Hepatocyte (in vitro differentiated cells): Measurements from ENCODE around the gene ARMC10.

Experiments used
- EZH2 ChIP-seq: fragments of 200-600 bp; sonication (generic); IDR thresholded peaks from 2 replicates; pipeline ENCODE4 v1.6.1; 2016; ENCODE audit warnings: antibody characterized with exemption, mild to moderate bottlenecking, borderline replicate concordance
- EZH2phosphoT487 ChIP-seq: fragments of 200-600 bp; sonication (generic); IDR thresholded peaks from one replicate; pipeline ENCODE4 v1.6.1; 2018; ENCODE audit warnings: antibody characterized with exemption, mild to moderate bottlenecking, low read depth, moderate library complexity; ENCODE audit not compliant: unreplicated experiment, severe bottlenecking
- TF ChIP-seq, protein P1 (sequence below): fragments of 200-600 bp; sonication (generic); IDR thresholded peaks from 2 replicates; pipeline ENCODE4 v1.5.1; 2016; ENCODE audit warnings: antibody characterized with exemption, mild to moderate bottlenecking; ENCODE audit not compliant: poor library complexity

DNA sequence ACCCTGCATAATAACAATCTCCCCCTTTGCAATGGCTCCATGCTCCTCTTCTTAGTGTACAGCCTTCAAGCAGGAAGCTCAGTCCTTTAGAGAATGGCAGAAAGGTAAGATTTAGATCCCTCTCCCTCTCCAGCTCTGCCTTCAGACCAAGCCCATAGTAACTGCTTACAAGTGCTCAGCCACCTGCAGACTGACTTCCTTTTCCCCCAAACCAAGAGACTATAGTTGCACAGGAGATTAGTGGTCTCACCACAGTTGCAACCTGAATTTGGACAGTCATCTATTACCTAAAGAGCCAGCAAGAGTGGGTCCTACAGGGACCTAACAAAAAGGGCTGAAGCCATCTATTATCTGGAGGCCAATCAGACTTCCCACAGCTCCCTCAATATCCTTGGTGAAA lies 16.8 kb upstream of the ARMC10 start:
- TF ChIP-seq, protein P1, sequence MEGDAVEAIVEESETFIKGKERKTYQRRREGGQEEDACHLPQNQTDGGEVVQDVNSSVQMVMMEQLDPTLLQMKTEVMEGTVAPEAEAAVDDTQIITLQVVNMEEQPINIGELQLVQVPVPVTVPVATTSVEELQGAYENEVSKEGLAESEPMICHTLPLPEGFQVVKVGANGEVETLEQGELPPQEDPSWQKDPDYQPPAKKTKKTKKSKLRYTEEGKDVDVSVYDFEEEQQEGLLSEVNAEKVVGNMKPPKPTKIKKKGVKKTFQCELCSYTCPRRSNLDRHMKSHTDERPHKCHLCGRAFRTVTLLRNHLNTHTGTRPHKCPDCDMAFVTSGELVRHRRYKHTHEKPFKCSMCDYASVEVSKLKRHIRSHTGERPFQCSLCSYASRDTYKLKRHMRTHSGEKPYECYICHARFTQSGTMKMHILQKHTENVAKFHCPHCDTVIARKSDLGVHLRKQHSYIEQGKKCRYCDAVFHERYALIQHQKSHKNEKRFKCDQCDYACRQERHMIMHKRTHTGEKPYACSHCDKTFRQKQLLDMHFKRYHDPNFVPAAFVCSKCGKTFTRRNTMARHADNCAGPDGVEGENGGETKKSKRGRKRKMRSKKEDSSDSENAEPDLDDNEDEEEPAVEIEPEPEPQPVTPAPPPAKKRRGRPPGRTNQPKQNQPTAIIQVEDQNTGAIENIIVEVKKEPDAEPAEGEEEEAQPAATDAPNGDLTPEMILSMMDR, result no peak
- TF ChIP-seq EZH2, result no peak
- no peak for TF ChIP-seq EZH2phosphoT487
